Placental pericyte (primary cell): ENCODE measurements around the gene PDIA6. TPM values are rescaled to one million over a fixed set of nuclear protein-coding genes. Genes with fewer than 3 reads are reported as not detected.

Experiments
- small RNA-seq: library from RNA; depleted of rRNA; stranded (forward); fragments of <200 nt; gene quantifications from one replicate; pipeline ENCODE3, GENCODE V24; 2012; ENCODE audit warnings: low replicate concordance
- total RNA-seq: library from RNA; depleted of rRNA; stranded (reverse); fragments of >200 nt; gene quantifications from 2 replicates; pipeline ENCODE4 v1.2.3, GENCODE V29; 2012

The PDIA6 gene
- 247 and 810 TPM in 2 replicates for total RNA-seq

GRCh38 chr2:10812362-10813162, at the start of gene PDIA6:
TSS of gene PDIA6 (minus strand) at chr2:10812785. CDS start at chr2:10812696, 89 bp downstream.

Small RNA genes lying within 50 kb of the gene (small RNA-seq; reads per million reads assigned to genes)
- gene RNU7-138P: 0.16 reads per million
- gene RNU7-176P: not detected

Other genes starting within 250 kb of the PDIA6 start
- 35.5 and 69.3 TPM in 2 replicates for gene NOL10, start 122.8 kb downstream of the PDIA6 start, total RNA-seq
- under 0.01 and 0.14 TPM in 2 replicates for gene ATP6V1C2, start 91.2 kb downstream of the PDIA6 start, total RNA-seq
- gene KCNF1, start 99.1 kb upstream of the PDIA6 start, total RNA-seq: not detected in 2 replicates